Mesendoderm (in vitro differentiated cells): ENCODE results near the gene PDP2.

Source experiments
- DNase-seq: peaks from one replicate; pipeline ENCODE4 v3.0.0; 2013
- H2AK5ac ChIP-seq: 2 replicates; pipeline ENCODE4 v1.6.1; 2013; ENCODE audit warnings: low read length, inconsistent platforms
- H2BK120ac ChIP-seq: 2 replicates; pipeline ENCODE4 v1.6.1; 2013; ENCODE audit warnings: low read depth, mild to moderate bottlenecking, low read length, moderate library complexity, mixed read lengths
- H2BK15ac ChIP-seq: replicated peaks from 2 replicates; pipeline ENCODE4 v1.6.1; 2013; ENCODE audit warnings: low read depth, mild to moderate bottlenecking, moderate library complexity
- H2BK5ac ChIP-seq: 2 replicates; pipeline ENCODE4 v1.6.1; 2013; ENCODE audit warnings: low read length, inconsistent platforms
- H3K18ac ChIP-seq: 2 replicates; pipeline ENCODE4 v1.6.1; 2013; ENCODE audit warnings: mild to moderate bottlenecking, low read length, mixed read lengths
- H3K23ac ChIP-seq: one replicate; pipeline ENCODE4 v1.6.1; 2013; ENCODE audit warnings: low read length
- H3K27ac ChIP-seq: 2 replicates; pipeline ENCODE4 v1.5.1; 2013; ENCODE audit warnings: low read depth, mild to moderate bottlenecking, inconsistent platforms, low read length, moderate library complexity
- H3K27me3 ChIP-seq: 2 replicates; pipeline ENCODE4 v1.6.1; 2013; ENCODE audit warnings: low read length, control low read depth, mild to moderate bottlenecking, inconsistent platforms; ENCODE audit not compliant: insufficient read depth, poor library complexity
- H3K36me3 ChIP-seq: 2 replicates; pipeline ENCODE4 v1.6.1; 2013; ENCODE audit warnings: low read length, inconsistent platforms; ENCODE audit not compliant: control insufficient read depth, insufficient read depth
- H3K4ac ChIP-seq: one replicate; pipeline ENCODE4 v1.6.1; 2013; ENCODE audit warnings: low read depth, mild to moderate bottlenecking, low read length, moderate library complexity
- H3K4me1 ChIP-seq: 2 replicates; pipeline ENCODE4 v1.6.1; 2013; ENCODE audit warnings: low read depth, low read length, inconsistent platforms; ENCODE audit not compliant: control insufficient read depth
- H3K4me2 ChIP-seq: 2 replicates; pipeline ENCODE4 v1.6.1; 2013; ENCODE audit warnings: low read length
- H3K4me3 ChIP-seq: 2 replicates; pipeline ENCODE4 v1.5.1; 2013; ENCODE audit warnings: mild to moderate bottlenecking, low read length
- H3K56ac ChIP-seq: one replicate; pipeline ENCODE4 v1.6.1; 2013; ENCODE audit warnings: low read length
- H3K79me1 ChIP-seq: 2 replicates; pipeline ENCODE4 v1.6.1; 2013; ENCODE audit warnings: low read length, inconsistent platforms
- H3K79me2 ChIP-seq: 2 replicates; pipeline ENCODE4 v1.6.1; 2013; ENCODE audit warnings: mild to moderate bottlenecking, low read length; ENCODE audit not compliant: control insufficient read depth, insufficient read depth
- H3K9ac ChIP-seq: 2 replicates; pipeline ENCODE4 v1.6.1; 2013; ENCODE audit warnings: low read length, inconsistent platforms
- H4K5ac ChIP-seq: one replicate; pipeline ENCODE4 v1.6.1; 2013; ENCODE audit warnings: low read length
- H4K8ac ChIP-seq: one replicate; pipeline ENCODE4 v1.6.1; 2013; ENCODE audit warnings: low read depth, mild to moderate bottlenecking, control low read depth, low read length, moderate library complexity
- WGBS: extraction: QIAGEN DNeasy Blood & Tissue Kit; methylation state at CpG from one replicate; pipeline ENCODE4 v1.1.7; 2013; ENCODE audit warnings: low lambda C conversion rate, missing lambda C conversion rate; ENCODE audit not compliant: insufficient coverage; ENCODE audit errors: extremely low coverage; 5-methylcytosine and 5-hydroxymethylcytosine counted together

Gene PDP2

GRCh38 chr16:66890799-66891198 is 10.5 kb downstream of the PDP2 start:
- Histone ChIP-seq H3K4me3 (no peak overlapping the region), H3K4ac (no peak overlapping the region), H3K4me2 (no peak overlapping the region), H4K8ac (no peak overlapping the region), H3K27me3 (no peaks in the 10 kb centered on the region), H2AK5ac (no peak overlapping the region), H3K27ac (no peak overlapping the region), H3K36me3 (no peaks in the 10 kb centered on the region), H2BK15ac (no peak overlapping the region), H3K56ac (no peak overlapping the region), H2BK5ac (no peak overlapping the region), H2BK120ac (no peak overlapping the region), H4K5ac (no peak overlapping the region), H3K79me1 (no peaks in the 10 kb centered on the region), H3K23ac (no peak overlapping the region), H3K9ac (no peak overlapping the region), H3K4me1 (no peaks in the 10 kb centered on the region), H3K18ac (no peak overlapping the region), H3K79me2 (no peaks in the 10 kb centered on the region)
- no peak for DNase-seq
- WGBS: no CpG with 5 or more reads among the region's 2 CpGs

- H3K36me3 ChIP-seq: no peaks in the 10 kb centered on the region
- WGBS: no CpG with 5 or more reads among the region's 4 CpGs
- no peak overlapping the region for H2BK15ac ChIP-seq
These were observed 11.0 kb downstream of the PDP2 start for GRCh38 chr16:66891360-66891759.

GRCh38 chr16:66891797-66892196 is 11.5 kb downstream of the PDP2 start:
- no peak overlapping the region for H3K56ac ChIP-seq
- H2BK15ac ChIP-seq: no peak overlapping the region
- H4K5ac ChIP-seq: no peak overlapping the region
- H3K79me2 ChIP-seq: no peaks in the 10 kb centered on the region
- H3K4ac ChIP-seq: no peak overlapping the region
- H3K79me1 ChIP-seq: no peaks in the 10 kb centered on the region
- no peak overlapping the region for H2AK5ac ChIP-seq
- WGBS: no CpG with 5 or more reads among the region's 6 CpGs
- no peak overlapping the region for H3K4me2 ChIP-seq
- H3K27me3 ChIP-seq: no peaks in the 10 kb centered on the region
- no peaks in the 10 kb centered on the region for H3K36me3 ChIP-seq
- H3K4me3 ChIP-seq: no peak overlapping the region
- H3K23ac ChIP-seq: no peak overlapping the region
- no peak for DNase-seq
- no peak overlapping the region for H2BK120ac ChIP-seq
- H2BK5ac ChIP-seq: no peak overlapping the region
- H4K8ac ChIP-seq: no peak overlapping the region
- H3K9ac ChIP-seq: no peak overlapping the region
- H3K27ac ChIP-seq: no peak overlapping the region
- no peak overlapping the region for H3K18ac ChIP-seq
- no peaks in the 10 kb centered on the region for H3K4me1 ChIP-seq

More at GRCh38 chr16:66891360-66891759, 11.0 kb downstream of the PDP2 start:
- Histone ChIP-seq H3K56ac (no peak overlapping the region), H3K4me3 (no peak overlapping the region), H3K18ac (no peak overlapping the region), H3K79me2 (no peaks in the 10 kb centered on the region), H3K79me1 (no peaks in the 10 kb centered on the region), H3K4ac (no peak overlapping the region), H3K23ac (no peak overlapping the region), H4K5ac (no peak overlapping the region), H3K27me3 (no peaks in the 10 kb centered on the region), H3K4me2 (no peak overlapping the region), H3K4me1 (no peaks in the 10 kb centered on the region), H4K8ac (no peak overlapping the region), H2BK5ac (no peak overlapping the region), H3K9ac (no peak overlapping the region), H2BK120ac (no peak overlapping the region), H2AK5ac (no peak overlapping the region), H3K27ac (no peak overlapping the region)
- DNase-seq: no peak

- Histone ChIP-seq H3K4me1 (no peaks in the 10 kb centered on the region), H2AK5ac (no peak overlapping the region), H3K56ac (no peak overlapping the region), H3K4ac (no peak overlapping the region), H3K79me1 (no peaks in the 10 kb centered on the region), H2BK15ac (no peak overlapping the region), H4K8ac (no peak overlapping the region), H3K4me3 (no peak overlapping the region), H3K79me2 (no peaks in the 10 kb centered on the region), H3K27me3 (no peaks in the 10 kb centered on the region), H2BK120ac (no peak overlapping the region), H3K27ac (no peak overlapping the region), H3K36me3 (no peaks in the 10 kb centered on the region), H3K23ac (no peak overlapping the region), H3K4me2 (no peak overlapping the region), H4K5ac (no peak overlapping the region), H3K9ac (no peak overlapping the region), H3K18ac (no peak overlapping the region), H2BK5ac (no peak overlapping the region)
- DNase-seq: no peak
- no CpG with 5 or more reads among the region's 2 CpGs for WGBS
These were observed 13.7 kb downstream of the PDP2 start for GRCh38 chr16:66894055-66894454.

GRCh38 chr16:66894948-66895688 is 14.8 kb downstream of the PDP2 start:
- no peaks in the 10 kb centered on the region for H3K27me3 ChIP-seq
- no peak overlapping the region for H3K4ac ChIP-seq
- no peak overlapping the region for H2BK5ac ChIP-seq
- WGBS: no CpG with 5 or more reads among the region's 11 CpGs
- peak; percentile 76 for DNase-seq
- H3K4me3 ChIP-seq: no peak overlapping the region
- H3K27ac ChIP-seq: no peak overlapping the region
- H3K18ac ChIP-seq: no peak overlapping the region
- H3K23ac ChIP-seq: no peak overlapping the region
- no peaks in the 10 kb centered on the region for H3K4me1 ChIP-seq
- H2BK120ac ChIP-seq: no peak overlapping the region
- H3K56ac ChIP-seq: no peak overlapping the region
- no peak overlapping the region for H3K4me2 ChIP-seq
- H3K9ac ChIP-seq: no peak overlapping the region
- H2AK5ac ChIP-seq: no peak overlapping the region
- H4K5ac ChIP-seq: no peak overlapping the region
- H3K79me1 ChIP-seq: no peaks in the 10 kb centered on the region
- no peak overlapping the region for H2BK15ac ChIP-seq
- H3K36me3 ChIP-seq: no peaks in the 10 kb centered on the region
- no peaks in the 10 kb centered on the region for H3K79me2 ChIP-seq
- H4K8ac ChIP-seq: no peak overlapping the region

- Histone ChIP-seq H2AK5ac (no peak overlapping the region), H2BK15ac (no peak overlapping the region), H3K4me3 (no peak overlapping the region), H3K79me2 (no peaks in the 10 kb centered on the region), H3K9ac (no peak overlapping the region), H2BK120ac (no peak overlapping the region), H4K5ac (no peak overlapping the region), H3K4ac (no peak overlapping the region), H3K36me3 (no peaks in the 10 kb centered on the region), H4K8ac (no peak overlapping the region), H3K56ac (no peak overlapping the region), H3K79me1 (no peaks in the 10 kb centered on the region), H3K4me1 (no peaks in the 10 kb centered on the region), H3K18ac (no peak overlapping the region), H3K27ac (no peak overlapping the region), H2BK5ac (no peak overlapping the region), H3K4me2 (no peak overlapping the region), H3K27me3 (no peaks in the 10 kb centered on the region), H3K23ac (no peak overlapping the region)
- no CpG with 5 or more reads among the region's 5 CpGs for WGBS
- no peak for DNase-seq
These were observed 15.3 kb downstream of the PDP2 start for GRCh38 chr16:66895689-66895979.
